ENCODE data around the gene NT5DC3.
A peak's percentile ranks its signal among the peaks of the same experiment; 100 is the strongest.
"Not testable (repeated sequence)": the region's sequence is repeated elsewhere in the genome, so short reads cannot be mapped to it uniquely, and the experiment has no call there.

NT5DC3 gene

DNA sequence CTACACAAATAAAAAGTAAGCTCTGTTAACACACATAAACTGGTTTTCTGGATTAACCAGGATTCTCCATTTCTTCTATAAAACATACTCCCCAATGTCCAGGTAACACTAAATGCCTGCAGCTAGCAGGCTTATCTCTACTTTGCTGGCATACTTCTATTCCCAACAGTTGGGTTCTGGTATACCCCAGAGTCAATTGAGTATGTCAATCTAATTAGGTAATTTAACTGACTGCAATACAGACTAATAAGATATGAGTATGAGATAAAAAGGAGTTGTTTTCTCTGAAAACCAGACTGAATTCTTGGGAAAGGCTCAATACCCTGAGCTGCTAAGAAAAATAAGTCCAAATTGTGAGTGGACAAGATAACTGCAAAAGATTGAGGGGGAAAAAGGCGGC lies 9.4 kb upstream of the NT5DC3 start:
- ATAC-seq (replicated peaks; ENCODE audit: extremely low read depth, poor library complexity, severe bottlenecking) (no peak), DNase-seq (ENCODE audit: low spot score in 2 of 2) (no peak)
- no peaks in the 10 kb centered on the region for H3K9me3 Mint-ChIP-seq
- H3K4me1 Mint-ChIP-seq, result no peaks in the 10 kb centered on the region
- H3K36me3 Mint-ChIP-seq (ENCODE audit: insufficient read depth), result no peaks in the 10 kb centered on the region
- no peak overlapping the region for H3K4me3 Mint-ChIP-seq
- no peaks in the 10 kb centered on the region for H3K27me3 Mint-ChIP-seq
- no peak overlapping the region for H3K27ac Mint-ChIP-seq (ENCODE audit: low read depth)

DNA sequence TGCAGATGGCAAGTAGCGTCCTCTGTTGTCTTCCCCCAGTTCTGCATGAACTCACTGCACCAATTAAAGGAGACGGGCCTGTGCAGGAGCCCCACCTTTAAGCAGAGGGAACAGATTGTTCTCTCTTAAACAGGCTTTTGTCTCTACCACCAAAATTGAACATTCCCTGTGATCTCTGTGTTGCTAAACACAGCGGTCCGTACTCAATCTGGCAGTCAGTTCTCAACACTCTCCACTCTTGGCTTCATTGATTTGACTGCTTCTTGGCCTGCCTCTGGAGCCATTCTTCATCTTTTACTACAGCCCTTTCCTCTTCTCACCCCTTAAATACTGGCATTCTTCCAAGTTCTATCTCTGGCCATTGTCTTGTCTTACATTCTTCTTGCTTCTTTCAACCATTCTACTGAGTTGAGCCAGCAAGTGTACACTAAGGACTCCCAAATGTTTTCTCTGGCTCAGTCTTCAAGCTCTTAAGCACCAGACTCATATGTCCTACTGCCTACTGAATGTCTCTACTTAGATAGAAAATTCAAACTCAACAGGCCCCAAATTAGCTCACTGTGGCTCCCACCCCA lies 8.0 kb upstream of the NT5DC3 start:
- H3K4me3 Mint-ChIP-seq, result no peak overlapping the region
- H3K36me3 Mint-ChIP-seq (ENCODE audit: insufficient read depth), result no peaks in the 10 kb centered on the region
- no peaks in the 10 kb centered on the region for H3K4me1 Mint-ChIP-seq
- H3K27ac Mint-ChIP-seq (ENCODE audit: low read depth), result no peak overlapping the region
- ATAC-seq (replicated peaks; ENCODE audit: extremely low read depth, poor library complexity, severe bottlenecking), result no peak
- no peak for DNase-seq (ENCODE audit: low spot score in 2 of 2)
- no peaks in the 10 kb centered on the region for H3K9me3 Mint-ChIP-seq
- H3K27me3 Mint-ChIP-seq, result no peaks in the 10 kb centered on the region

DNA sequence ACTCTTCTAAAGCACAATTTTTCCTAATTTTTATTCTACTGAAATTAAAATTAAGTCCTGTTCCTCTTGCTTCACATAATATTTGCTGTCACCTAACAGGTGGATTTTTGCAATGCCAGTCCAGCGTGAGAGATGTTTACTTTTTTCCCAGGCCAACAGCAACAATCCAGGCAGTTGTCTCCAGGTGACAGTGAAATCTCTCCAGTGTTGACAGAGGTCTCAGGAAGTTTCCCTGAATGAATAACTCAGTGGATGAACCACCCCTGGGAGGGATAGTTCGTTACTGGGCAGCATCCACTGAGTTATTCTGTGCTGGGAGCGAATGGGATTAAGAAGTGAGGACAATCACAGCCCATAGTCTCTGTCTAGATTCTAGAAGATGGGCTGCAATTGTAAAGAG lies 7.1 kb upstream of the NT5DC3 start:
- no peak for ATAC-seq (replicated peaks; ENCODE audit: extremely low read depth, poor library complexity, severe bottlenecking)
- Mint-ChIP-seq H3K27ac (ENCODE audit: low read depth) (no peak overlapping the region), H3K4me3 (no peak overlapping the region), H3K27me3 (no peaks in the 10 kb centered on the region), H3K9me3 (no peaks in the 10 kb centered on the region), H3K36me3 (ENCODE audit: insufficient read depth) (no peaks in the 10 kb centered on the region), H3K4me1 (no peaks in the 10 kb centered on the region)
- no peak for DNase-seq (ENCODE audit: low spot score in 2 of 2)

DNA sequence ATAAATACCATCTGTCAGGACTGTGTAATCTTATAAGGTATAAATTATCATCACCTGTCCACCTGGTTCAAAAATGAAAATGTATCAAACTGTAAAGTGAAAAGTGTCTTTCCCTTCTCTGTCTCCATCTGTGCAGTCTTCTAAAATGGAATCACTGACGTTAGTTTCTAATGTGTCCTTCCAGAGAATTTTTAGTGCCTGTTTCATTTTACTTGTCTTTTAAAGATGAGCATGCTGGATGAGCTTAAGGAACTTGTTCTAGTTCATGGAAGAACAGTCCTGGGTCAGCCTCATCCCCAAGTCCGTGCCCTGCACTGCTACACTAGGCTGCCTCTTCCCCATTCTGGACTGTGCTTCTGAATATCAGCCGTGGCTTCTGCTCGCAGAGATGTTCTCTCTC lies 5.4 kb upstream of the NT5DC3 start:
- Mint-ChIP-seq H3K36me3 (ENCODE audit: insufficient read depth) (peaks cover 4% of the 10 kb centered on the region), H3K27me3 (no peaks in the 10 kb centered on the region), H3K9me3 (no peaks in the 10 kb centered on the region), H3K27ac (ENCODE audit: low read depth) (no peak overlapping the region), H3K4me3 (no peak overlapping the region), H3K4me1 (peaks cover 6% of the 10 kb centered on the region)
- no peak for ATAC-seq (replicated peaks; ENCODE audit: extremely low read depth, poor library complexity, severe bottlenecking)
- DNase-seq (ENCODE audit: low spot score in 2 of 2), result no peak

DNA sequence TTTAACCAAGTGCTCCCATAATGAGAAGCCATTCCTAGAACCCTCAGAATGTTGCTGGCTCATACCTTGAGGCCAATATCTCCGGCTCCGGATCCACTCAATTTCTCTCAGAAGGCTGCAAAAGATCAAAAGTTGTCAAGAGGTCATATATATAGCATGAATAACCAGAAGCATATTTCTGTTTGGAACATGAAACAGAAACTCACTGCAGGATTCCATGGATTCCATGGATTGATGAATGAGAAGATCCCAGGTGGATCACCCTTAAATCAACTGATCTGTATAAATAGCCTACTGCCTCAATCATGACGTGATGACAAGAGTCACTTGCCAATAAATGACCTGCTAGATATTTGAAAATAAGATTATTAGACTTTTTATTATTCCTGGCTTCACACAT lies 3.3 kb upstream of the NT5DC3 start:
- H3K4me3 Mint-ChIP-seq, result no peak overlapping the region
- ATAC-seq (replicated peaks; ENCODE audit: extremely low read depth, poor library complexity, severe bottlenecking) (no peak), DNase-seq (ENCODE audit: low spot score in 2 of 2) (no peak)
- H3K4me1 Mint-ChIP-seq, result peaks cover 20% of the 10 kb centered on the region
- H3K27ac Mint-ChIP-seq (ENCODE audit: low read depth), result no peak overlapping the region
- H3K9me3 Mint-ChIP-seq, result no peaks in the 10 kb centered on the region
- H3K27me3 Mint-ChIP-seq, result no peaks in the 10 kb centered on the region
- H3K36me3 Mint-ChIP-seq (ENCODE audit: insufficient read depth), result peaks cover 6% of the 10 kb centered on the region

DNA sequence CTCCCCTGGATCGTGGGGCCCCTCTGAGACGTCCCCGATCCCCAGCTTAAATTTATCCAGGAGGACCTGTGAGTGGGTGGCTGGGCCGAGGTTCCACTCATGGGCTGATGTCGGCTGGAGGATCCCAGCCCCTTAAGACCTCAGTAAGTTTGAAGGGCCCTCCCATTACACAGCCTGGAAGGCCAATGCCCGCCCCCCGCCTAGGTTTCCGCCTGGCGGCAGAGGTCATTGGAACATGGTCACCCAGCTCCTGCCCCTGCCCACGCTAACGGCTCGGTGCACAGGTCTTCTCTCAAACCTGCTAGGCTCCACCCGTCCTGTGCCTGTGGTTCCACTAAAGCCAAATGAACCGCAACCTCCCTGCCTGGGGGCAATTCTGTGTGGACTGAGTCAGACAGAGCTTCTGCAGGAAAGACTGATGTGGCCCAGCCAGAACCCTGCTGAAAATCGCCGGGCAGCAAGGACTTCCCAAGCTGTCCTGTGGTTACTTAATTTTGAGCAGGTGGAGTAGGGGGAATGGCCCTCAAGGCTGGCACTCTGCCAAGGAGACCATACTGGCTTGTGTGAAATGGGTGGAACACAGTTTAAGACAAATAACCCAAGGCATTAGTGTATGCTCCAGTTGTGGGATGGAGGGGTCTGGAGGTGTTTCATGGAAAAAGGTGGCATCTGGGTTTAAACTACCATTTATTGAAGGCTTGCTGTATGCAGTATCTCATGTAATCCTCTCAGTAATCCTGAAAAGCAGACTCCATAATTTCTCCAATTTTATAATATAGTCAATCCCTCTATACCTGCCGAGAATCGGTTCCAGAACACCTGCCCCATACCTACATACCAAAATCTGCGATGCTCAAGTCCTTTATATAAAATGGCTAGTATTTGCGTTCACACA lies 903 bp upstream of the NT5DC3 start:
- H3K27ac Mint-ChIP-seq (ENCODE audit: low read depth), result peak overlapping the region; percentile 41
- peak overlapping the region; percentile 88 for H3K4me3 Mint-ChIP-seq
- H3K4me1 Mint-ChIP-seq, result peaks cover 20% of the 10 kb centered on the region
- H3K9me3 Mint-ChIP-seq, result no peaks in the 10 kb centered on the region
- ATAC-seq (replicated peaks; ENCODE audit: extremely low read depth, poor library complexity, severe bottlenecking) (no peak), DNase-seq (ENCODE audit: low spot score in 2 of 2) (peak in 1 of 2 donors; percentile 16)
- H3K36me3 Mint-ChIP-seq (ENCODE audit: insufficient read depth), result peaks cover 6% of the 10 kb centered on the region
- no peaks in the 10 kb centered on the region for H3K27me3 Mint-ChIP-seq

DNA sequence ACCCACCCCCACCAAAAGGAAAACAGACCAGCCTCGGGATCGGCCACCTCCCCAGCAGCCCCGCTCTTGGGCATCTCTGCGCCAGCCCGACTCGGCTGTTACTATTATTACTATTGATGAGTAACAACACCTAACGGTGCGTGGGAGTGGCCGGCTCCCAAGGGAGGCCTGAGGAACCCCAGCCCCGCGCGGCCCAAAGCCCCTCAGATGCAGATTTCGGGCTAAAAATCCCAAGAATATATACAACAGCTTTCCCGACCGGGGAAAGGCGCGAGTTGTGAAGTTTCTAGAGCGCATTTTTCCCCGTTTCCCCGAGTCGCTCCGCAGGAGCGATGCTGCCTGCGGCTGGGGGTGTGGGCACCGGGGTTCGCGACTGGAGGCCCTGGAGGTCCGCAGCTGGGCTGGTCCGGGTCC lies 565 bp downstream of the NT5DC3 start:
- H3K36me3 Mint-ChIP-seq (ENCODE audit: insufficient read depth), result peaks cover 6% of the 10 kb centered on the region

DNA sequence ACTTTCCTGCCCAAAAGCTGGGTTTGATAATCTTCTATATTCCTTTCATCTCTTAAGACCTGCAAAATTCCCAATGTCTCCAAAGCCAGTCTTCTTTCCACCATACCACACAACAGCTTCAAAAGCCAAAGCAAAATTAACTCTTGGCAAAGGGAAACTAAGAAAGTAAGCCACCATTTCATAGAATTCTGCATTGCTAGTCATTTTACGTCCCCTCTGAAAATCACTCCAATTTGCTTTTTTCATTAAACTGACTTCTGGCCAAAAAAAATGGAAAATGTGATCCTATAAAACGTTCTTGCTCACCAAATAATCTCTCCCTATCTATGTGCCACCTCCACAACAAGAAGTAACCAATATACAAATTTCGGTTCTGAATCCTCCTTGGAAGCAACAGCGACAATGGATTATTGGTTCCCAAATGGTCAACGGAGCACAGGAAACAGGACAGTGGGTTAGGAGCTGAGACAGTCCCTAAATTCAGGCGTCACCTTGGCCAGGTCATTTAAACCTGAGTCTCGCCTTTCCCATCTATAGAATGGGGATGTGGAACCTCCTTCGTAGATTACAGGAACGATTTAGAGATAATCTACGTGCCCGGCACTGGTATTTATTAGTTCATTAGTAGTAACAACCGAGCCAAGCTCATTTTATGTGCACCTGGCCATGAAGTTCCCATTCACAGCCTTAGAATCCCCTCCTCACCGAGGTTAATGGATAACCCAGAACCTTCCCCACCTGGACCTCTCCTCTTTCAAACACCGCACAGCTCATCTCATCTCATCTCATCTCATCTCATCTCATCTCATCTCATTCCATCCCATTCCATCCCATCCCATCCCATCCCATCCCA lies 1.2 kb downstream of the NT5DC3 start:
- Mint-ChIP-seq H3K36me3 (ENCODE audit: insufficient read depth) (peaks cover 6% of the 10 kb centered on the region), H3K27ac (ENCODE audit: low read depth) (peak overlapping the region; percentile 75), H3K4me1 (peaks cover 20% of the 10 kb centered on the region), H3K27me3 (no peaks in the 10 kb centered on the region), H3K4me3 (peak overlapping the region; percentile 88), H3K9me3 (no peaks in the 10 kb centered on the region)
- ATAC-seq (replicated peaks; ENCODE audit: extremely low read depth, poor library complexity, severe bottlenecking) (no peak), DNase-seq (ENCODE audit: low spot score in 2 of 2) (no peak)

More for the DNA sequence above, 565 bp downstream of the NT5DC3 start:
- Mint-ChIP-seq H3K4me1 (peaks cover 20% of the 10 kb centered on the region), H3K4me3 (peak overlapping the region; percentile 88), H3K9me3 (no peaks in the 10 kb centered on the region), H3K27ac (ENCODE audit: low read depth) (peak overlapping the region; percentile 75), H3K27me3 (no peaks in the 10 kb centered on the region)
- DNase-seq (ENCODE audit: low spot score in 2 of 2) (no peak), ATAC-seq (replicated peaks; ENCODE audit: extremely low read depth, poor library complexity, severe bottlenecking) (no peak)

DNA sequence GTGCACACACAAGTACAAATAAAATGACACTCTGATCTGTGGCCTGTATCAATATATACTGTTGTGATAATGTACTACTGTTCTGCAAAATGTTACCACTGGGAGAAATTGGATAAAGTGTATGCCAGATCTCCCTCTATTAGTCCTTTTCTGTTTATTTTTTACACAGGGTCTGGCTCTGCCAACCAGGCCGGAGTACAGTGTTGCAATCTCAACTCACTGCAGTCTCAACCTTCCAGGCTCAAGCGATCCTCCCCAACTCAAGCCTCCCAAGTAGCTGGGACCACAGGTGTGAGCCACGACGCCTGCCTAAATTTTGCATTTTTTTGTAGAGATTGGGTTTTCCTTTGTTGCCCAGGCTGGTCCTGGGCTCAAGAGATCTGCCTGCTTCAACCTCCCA lies 1.9 kb downstream of the NT5DC3 start:
- H3K27me3 Mint-ChIP-seq, result no peaks in the 10 kb centered on the region
- no peak overlapping the region for H3K27ac Mint-ChIP-seq (ENCODE audit: low read depth)
- ATAC-seq (replicated peaks; ENCODE audit: extremely low read depth, poor library complexity, severe bottlenecking), result no peak
- peaks cover 20% of the 10 kb centered on the region for H3K4me1 Mint-ChIP-seq
- H3K4me3 Mint-ChIP-seq, result no peak overlapping the region
- DNase-seq (ENCODE audit: low spot score in 2 of 2), result no peak
- H3K9me3 Mint-ChIP-seq, result no peaks in the 10 kb centered on the region
- H3K36me3 Mint-ChIP-seq (ENCODE audit: insufficient read depth), result peaks cover 6% of the 10 kb centered on the region

DNA sequence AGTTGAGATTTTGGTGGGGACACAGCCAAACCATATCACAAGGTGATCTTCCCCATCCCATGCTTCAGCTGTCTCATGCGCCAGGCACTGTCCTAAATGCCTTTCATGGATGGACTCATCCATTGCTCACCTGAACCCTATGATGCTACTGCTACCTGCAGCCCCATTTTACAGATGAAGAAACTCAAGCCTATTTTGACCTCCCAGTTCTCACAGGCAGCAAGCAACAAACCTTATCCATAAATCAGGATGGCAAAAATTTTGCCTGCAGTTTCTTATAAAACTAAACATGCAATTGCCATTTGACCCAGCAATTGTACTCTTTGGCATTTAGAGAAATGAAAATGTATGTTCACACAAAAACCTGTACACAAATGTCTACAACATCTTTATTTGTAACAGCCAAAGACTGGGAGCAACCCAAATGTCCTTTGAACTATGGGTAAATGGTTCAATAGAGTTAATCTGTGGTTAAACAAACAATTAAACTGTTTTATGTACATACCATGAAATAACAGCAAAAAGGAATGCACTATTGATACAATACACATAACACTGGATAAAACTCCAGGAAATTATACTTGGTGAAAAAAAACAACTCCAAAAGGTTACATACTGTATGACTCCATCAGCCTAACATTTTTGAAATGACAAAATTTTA lies 2.6 kb downstream of the NT5DC3 start:
- Mint-ChIP-seq H3K4me3 (no peak overlapping the region), H3K9me3 (no peaks in the 10 kb centered on the region), H3K27ac (ENCODE audit: low read depth) (no peak overlapping the region), H3K27me3 (no peaks in the 10 kb centered on the region), H3K36me3 (ENCODE audit: insufficient read depth) (peaks cover 6% of the 10 kb centered on the region), H3K4me1 (peaks cover 20% of the 10 kb centered on the region)
- no peak for ATAC-seq (replicated peaks; ENCODE audit: extremely low read depth, poor library complexity, severe bottlenecking)
- DNase-seq (ENCODE audit: low spot score in 2 of 2), result no peak

DNA sequence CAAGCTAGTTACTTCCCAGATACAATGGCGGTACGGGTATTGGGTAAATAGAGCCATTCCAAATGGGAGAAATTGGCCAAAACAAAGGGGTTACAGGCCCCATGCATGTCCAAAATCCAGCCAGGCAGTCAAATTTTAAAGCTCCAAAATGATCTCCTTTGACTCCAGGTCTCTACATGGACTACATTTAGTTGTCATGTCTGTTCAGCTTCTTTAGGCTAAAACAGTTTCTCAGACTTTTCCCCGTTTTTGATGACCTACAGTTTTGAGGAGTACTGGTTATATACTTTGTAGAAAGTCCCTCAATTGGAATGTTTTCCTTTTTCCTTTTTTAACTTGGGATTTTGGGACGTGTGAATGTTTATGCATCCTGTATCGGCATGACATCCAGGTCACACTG lies 4.7 kb downstream of the NT5DC3 start:
- no peak overlapping the region for H3K4me3 Mint-ChIP-seq
- H3K27ac Mint-ChIP-seq (ENCODE audit: low read depth), result no peak overlapping the region
- H3K9me3 Mint-ChIP-seq, result no peaks in the 10 kb centered on the region
- peaks cover 19% of the 10 kb centered on the region for H3K4me1 Mint-ChIP-seq
- H3K36me3 Mint-ChIP-seq (ENCODE audit: insufficient read depth), result peaks cover 3% of the 10 kb centered on the region
- H3K27me3 Mint-ChIP-seq, result no peaks in the 10 kb centered on the region
- no peak for DNase-seq (ENCODE audit: low spot score in 2 of 2)
- no peak for ATAC-seq (replicated peaks; ENCODE audit: extremely low read depth, poor library complexity, severe bottlenecking)

DNA sequence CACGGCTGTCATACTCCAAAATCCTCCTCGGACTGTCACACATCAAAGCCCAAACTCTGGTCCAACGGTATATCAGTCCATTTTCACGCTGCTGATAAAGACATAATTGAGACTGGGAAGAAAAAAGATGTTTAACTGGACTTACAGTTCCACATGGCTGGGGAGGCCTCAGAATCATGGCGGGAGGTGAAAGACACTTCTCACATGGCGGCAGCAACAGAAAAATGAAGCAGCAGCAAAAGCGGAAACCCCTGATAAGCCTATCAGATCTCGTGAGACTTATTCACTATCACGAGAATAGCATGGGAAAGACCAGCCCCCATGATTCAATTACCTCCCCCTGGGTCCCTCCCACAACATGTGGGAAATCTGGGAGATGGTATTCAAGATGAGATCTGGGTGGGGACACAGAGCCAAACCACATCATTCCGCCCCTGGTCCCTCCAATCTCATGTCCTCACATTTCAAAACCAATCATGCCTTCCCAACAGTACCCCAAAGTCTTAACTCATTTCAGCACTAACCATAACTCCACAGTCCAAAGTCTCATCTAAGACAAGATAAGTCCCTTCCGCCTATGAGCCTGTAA lies 5.2 kb downstream of the NT5DC3 start:
- ATAC-seq (replicated peaks; ENCODE audit: extremely low read depth, poor library complexity, severe bottlenecking), result not testable (repeated sequence)

More for the DNA sequence above, 5.2 kb downstream of the NT5DC3 start:
- H3K4me1 Mint-ChIP-seq, result peaks cover 19% of the 10 kb centered on the region
- not testable (repeated sequence) for H3K9me3 Mint-ChIP-seq; H3K27ac Mint-ChIP-seq (ENCODE audit: low read depth); DNase-seq (ENCODE audit: low spot score in 2 of 2); H3K27me3 Mint-ChIP-seq; H3K36me3 Mint-ChIP-seq (ENCODE audit: insufficient read depth); H3K4me3 Mint-ChIP-seq
